Epithelial cell of esophagus (primary cell): ENCODE measurements around the gene GPX2.

Experiments used
- DNase-seq: peaks from one replicate; pipeline ENCODE4 v3.0.0; 2010; ENCODE audit warnings: low read depth
- H3K4me3 ChIP-seq: 2 replicates; pipeline ENCODE4 v1.5.1; 2011; ENCODE audit warnings: mild to moderate bottlenecking, low read length, control low read depth
- CTCF ChIP-seq: IDR thresholded peaks from 2 replicates; pipeline ENCODE4 v1.5.1; 2011; ENCODE audit warnings: low read depth, mild to moderate bottlenecking, low read length, control low read depth, inconsistent platforms; ENCODE audit not compliant: insufficient read depth; ENCODE audit errors: missing control alignments

The GPX2 gene

DNA sequence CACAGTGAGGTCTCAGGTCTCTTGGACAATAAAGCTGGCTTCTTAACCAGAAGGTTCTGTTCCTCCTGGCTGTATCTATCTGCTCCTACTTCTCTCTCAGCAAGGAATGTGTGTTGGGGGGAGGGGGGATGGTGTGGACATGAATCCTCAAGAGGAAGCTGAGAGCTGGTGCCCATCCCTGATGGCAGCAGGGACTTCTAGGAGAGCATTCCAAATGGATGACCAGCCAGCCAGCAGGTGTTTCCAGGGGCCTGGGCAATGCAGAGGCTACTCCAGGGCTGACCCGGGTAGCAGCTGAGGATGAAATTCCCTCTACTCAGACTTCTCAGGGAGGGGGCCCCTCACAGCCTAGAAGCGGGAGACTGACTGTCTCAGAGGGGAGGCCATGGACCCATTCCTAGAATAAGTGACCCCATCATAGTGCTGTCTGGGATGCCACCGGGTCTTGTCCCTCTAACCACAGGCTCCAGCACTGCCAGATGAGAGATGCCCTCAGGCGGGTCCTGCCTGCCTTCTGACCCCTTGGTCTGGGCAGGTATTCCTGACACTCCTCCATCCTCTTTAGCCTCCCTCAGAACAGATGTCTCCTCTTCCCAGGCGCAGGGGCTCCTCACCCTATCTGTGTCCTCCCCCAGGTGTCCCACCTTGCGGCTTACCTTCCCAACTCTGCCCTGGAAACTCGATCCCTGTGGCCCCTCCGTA, 28.4 kb upstream of the GPX2 start:
- no peak for DNase-seq
- no peak overlapping the region for H3K4me3 ChIP-seq
- TF ChIP-seq CTCF = no peak

DNA sequence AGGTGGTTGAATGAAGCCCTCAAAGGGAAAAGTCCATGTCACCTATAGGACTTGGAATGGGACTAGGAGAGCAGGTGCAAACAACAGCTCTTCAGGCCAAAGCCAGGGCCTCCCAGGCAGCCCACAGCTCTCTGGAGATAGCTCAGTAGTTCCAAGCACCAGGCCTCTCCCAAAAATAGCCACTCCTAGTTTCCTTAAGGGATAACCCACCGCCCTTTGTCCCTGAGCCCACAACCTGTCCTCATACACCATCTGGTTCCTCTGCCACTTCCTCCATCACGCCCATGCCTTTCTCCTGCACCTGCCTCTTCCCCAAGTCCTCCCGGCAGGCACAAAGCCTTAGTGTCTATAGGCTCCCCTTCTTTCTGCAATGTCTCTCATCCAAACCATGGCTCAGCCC, 27.5 kb upstream of the GPX2 start:
- DNase-seq = no peak
- no peak for TF ChIP-seq CTCF
- H3K4me3 ChIP-seq = no peak overlapping the region

- DNase-seq = no peak
- H3K4me3 ChIP-seq = no peak overlapping the region
- TF ChIP-seq CTCF = no peak
These were observed 26.1 kb upstream of the GPX2 start for GRCh38 chr14:64968651-64969050.

DNA sequence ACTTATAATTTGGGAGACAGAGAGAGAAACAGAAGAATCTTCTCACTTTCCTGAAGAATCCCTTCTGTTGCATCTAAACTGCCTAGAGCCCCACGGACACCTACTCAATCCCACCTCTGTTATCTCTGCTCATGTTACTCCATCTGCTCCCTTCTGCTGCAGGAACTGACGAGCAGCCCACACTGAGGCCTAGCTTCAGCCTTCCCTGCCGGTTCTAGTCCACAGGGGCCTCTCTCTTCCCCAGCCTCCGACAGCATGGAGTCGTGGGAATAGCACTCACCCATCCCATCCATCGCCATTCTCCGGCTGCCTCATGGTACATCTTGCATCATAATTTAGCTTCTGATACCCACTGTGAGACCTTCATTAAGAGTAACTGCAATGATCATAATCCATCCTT, 25.6 kb upstream of the GPX2 start:
- DNase-seq = no peak
- TF ChIP-seq CTCF = no peak
- H3K4me3 ChIP-seq = no peak overlapping the region

- no peak overlapping the region for H3K4me3 ChIP-seq
- TF ChIP-seq CTCF = no peak
- DNase-seq = peak; percentile 74
These were observed 24.4 kb upstream of the GPX2 start for GRCh38 chr14:64966976-64967375.

GRCh38 chr14:64965356-64966000, 22.9 kb upstream of the GPX2 start:
- no peak for DNase-seq
- TF ChIP-seq CTCF = no peak
- no peak overlapping the region for H3K4me3 ChIP-seq

DNA sequence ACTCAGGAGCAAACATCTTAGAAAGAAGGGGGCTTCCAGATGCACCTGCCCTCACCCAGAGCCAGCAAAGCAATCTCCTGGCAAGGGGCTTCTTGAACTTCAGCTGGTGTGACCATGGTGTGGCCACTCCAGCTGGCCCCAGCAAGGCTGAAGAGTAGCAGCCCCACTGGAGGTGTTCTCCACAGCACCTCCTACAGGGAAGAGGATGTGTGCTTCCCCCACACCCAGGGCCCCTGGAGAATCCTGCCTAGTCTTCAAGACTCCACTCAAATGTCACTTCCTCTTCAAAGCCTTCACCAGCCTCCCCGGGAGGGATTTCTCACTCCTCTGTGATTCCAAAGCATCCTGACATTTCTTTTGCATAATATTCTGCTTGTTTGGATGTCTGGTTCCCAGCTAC, 21.1 kb upstream of the GPX2 start:
- no peak for TF ChIP-seq CTCF
- no peak for DNase-seq
- H3K4me3 ChIP-seq = no peak overlapping the region
